Prostate gland (tissue), 2 donors: ENCODE measurements around the gene FBLIM1. TPM values are rescaled to one million over a fixed set of nuclear protein-coding genes. Genes with fewer than 3 reads are reported as not detected.

Experiments
- DNase-seq: peaks from one replicate; pipeline ENCODE4 v3.0.0-alpha.2; 2019; ENCODE audit warnings: low spot score
- H3K27ac ChIP-seq, 2 donors: fragments of 200-600 bp; sonication (generic); 2 replicates each; pipeline ENCODE4 v1.5.1; 2017 to 2019
- H3K27me3 ChIP-seq: fragments of 200-600 bp; sonication (generic); replicated peaks from 2 replicates; pipeline ENCODE4 v1.5.1; 2019; ENCODE audit not compliant: insufficient read depth
- H3K36me3 ChIP-seq, 2 donors: fragments of 200-600 bp; sonication (generic); 1 replicate in 1 of 2; 2 replicates in 1 of 2; pipeline versions ENCODE4 v1.5.1 to v1.8.1; 2017 to 2019
- H3K4me1 ChIP-seq: fragments of 200-600 bp; sonication (generic); replicated peaks from 2 replicates; pipeline ENCODE4 v1.5.1; 2019
- H3K4me3 ChIP-seq, 2 donors: fragments of 200-600 bp; sonication (generic); 2 replicates each; pipeline ENCODE4 v1.5.1; 2017 to 2019
- H3K9me3 ChIP-seq: fragments of 200-600 bp; sonication (generic); 2 replicates; pipeline ENCODE4 v1.5.1; 2017
- CTCF ChIP-seq, 4 experiments: fragments of 200-600 bp in 2 of 4; fragments of 450-650 bp in 2 of 4; sonication (generic) in 2 of 4; IDR thresholded peaks; 1 replicate in 3 of 4; 2 replicates in 1 of 4; pipeline ENCODE4 v1.5.1; 2016 to 2019; ENCODE audit warnings: antibody characterized with exemption in 4 of 4, mild to moderate bottlenecking in 2 of 4, moderate library complexity in 2 of 4
- POLR2A ChIP-seq: fragments of 450-650 bp; IDR thresholded peaks from one replicate; pipeline ENCODE4 v1.6.1; 2016; ENCODE audit warnings: antibody characterized with exemption, mild to moderate bottlenecking
- POLR2AphosphoS5 ChIP-seq: sonication (generic); formaldehyde crosslinking; IDR thresholded peaks from one replicate; pipeline ENCODE4 v1.6.1; 2017; ENCODE audit warnings: antibody characterized with exemption
- whole genome bisulfite sequencing: methylation state at CpG from one replicate; pipeline ENCODE4 v1.1.5; 2018; 5-methylcytosine and 5-hydroxymethylcytosine counted together
- intact Hi-C: fragments of 100-400 bp; cut with DNase I; formaldehyde crosslinking; loops from one replicate; pipeline ENCODE4 v1.14.2; 2022
- total RNA-seq, 2 donors: library from RNA; depleted of rRNA; stranded (reverse); fragments of >200 nt; gene quantifications; one replicate each; pipeline ENCODE4 v1.1.0, GENCODE V29; 2016

The FBLIM1 gene
- total RNA-seq, 2 donors from 2014 or later: 33.1 to 111 TPM

GRCh38 chr1:15717418-15718125 lies 41.0 kb upstream of the FBLIM1 start:
- H3K27ac ChIP-seq: no peak overlapping the region
- H3K4me1 ChIP-seq: no peaks in the 10 kb centered on the region
- H3K27me3 ChIP-seq: no peaks in the 10 kb centered on the region
- DNase-seq: no peak
- intact Hi-C loops: no loop called here
- TF ChIP-seq POLR2AphosphoS5 (no peak), CTCF (IDR thresholded peaks at IDR 0.05) (no peak), POLR2A (no peak)
- H3K4me3 ChIP-seq: no peak overlapping the region
- no peaks in the 10 kb centered on the region for H3K9me3 ChIP-seq
- WGBS: 79% methylated on average over 11 of the region's 11 CpGs
- peaks cover 0 to 3% of the 10 kb centered on the region in 2 donors for H3K36me3 ChIP-seq

DNA sequence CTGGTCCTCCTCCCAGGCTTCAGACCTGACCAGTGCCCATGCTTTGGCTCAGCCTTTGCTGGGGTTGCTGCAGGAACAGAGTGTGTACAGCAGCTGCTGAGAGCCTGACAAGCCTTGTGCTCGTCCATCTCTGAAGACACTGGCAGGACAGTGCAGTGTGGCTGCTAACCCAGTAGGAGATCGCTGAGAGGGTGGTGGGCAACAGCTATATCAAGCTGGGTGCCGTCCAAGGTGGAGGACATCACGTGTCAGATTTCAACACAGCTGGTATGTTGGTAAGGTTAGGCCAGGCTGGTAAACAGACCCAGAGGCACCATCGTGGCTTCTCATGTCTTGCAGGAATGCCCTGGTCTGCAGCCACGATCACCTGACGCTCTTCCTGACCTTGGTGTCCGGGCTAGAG lies 40.4 kb upstream of the FBLIM1 start:
- no peaks in the 10 kb centered on the region for H3K4me1 ChIP-seq
- H3K27me3 ChIP-seq: no peaks in the 10 kb centered on the region
- H3K36me3 ChIP-seq: peaks cover 0 to 3% of the 10 kb centered on the region in 2 donors
- 86% methylated on average over 8 of the region's 8 CpGs for WGBS
- H3K9me3 ChIP-seq: no peaks in the 10 kb centered on the region
- DNase-seq: no peak
- H3K27ac ChIP-seq: no peak overlapping the region
- TF ChIP-seq CTCF (IDR thresholded peaks at IDR 0.05): no peak
- no peak for TF ChIP-seq POLR2AphosphoS5
- no peak for TF ChIP-seq POLR2A
- intact Hi-C loops: no loop called here
- no peak overlapping the region for H3K4me3 ChIP-seq

DNA sequence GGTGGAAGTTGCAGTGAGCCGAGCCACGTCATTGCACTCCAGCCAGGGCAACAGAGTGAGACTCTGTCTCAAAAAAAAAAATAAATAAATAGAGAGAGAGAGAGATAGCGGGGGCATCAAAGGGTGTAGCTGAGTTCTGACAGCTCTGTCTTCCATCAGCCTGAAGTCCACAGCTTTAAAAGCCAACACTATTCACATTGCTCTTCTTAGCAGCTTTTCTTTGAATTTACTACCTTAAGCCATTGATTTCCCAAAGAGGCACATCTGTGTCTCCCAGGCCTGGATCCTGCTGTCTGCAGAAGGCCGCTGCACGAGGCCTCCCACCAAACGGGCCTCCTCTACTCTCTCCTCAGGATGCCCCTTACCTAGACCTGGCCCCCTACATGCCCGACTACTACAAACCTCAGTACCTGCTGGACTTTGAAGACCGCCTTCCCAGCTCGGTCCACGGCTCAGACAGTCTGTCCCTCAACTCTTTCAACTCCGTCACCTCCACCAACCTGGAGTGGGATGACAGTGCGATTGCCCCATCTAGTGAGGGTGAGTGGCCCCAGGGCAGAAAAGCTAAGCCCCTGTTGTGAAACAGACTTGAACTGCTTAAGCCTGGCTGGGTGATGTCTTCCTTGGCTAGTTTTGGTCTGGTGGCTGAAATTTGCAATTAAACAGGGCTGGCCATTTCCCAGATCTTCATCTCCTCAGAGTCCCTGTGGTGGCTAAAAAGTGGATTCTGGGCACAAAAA lies 39.0 kb upstream of the FBLIM1 start:
- H3K4me3 ChIP-seq: no peak overlapping the region
- peaks cover 0 to 3% of the 10 kb centered on the region in 2 donors for H3K36me3 ChIP-seq
- H3K27me3 ChIP-seq: no peaks in the 10 kb centered on the region
- no peak overlapping the region for H3K27ac ChIP-seq
- 87% methylated on average over 12 of the region's 12 CpGs for WGBS
- DNase-seq: no peak
- no peaks in the 10 kb centered on the region for H3K9me3 ChIP-seq
- H3K4me1 ChIP-seq: no peaks in the 10 kb centered on the region
- intact Hi-C loops: no loop called here
- no peak for TF ChIP-seq CTCF (IDR thresholded peaks at IDR 0.05)
- TF ChIP-seq POLR2AphosphoS5: no peak
- TF ChIP-seq POLR2A: no peak

- 100% methylated on average over 3 of the region's 3 CpGs for WGBS
- H3K27ac ChIP-seq: no peak overlapping the region
These were observed 37.7 kb upstream of the FBLIM1 start for GRCh38 chr1:15720861-15721260.

More at GRCh38 chr1:15720861-15721260, 37.7 kb upstream of the FBLIM1 start:
- Histone ChIP-seq H3K9me3 (no peaks in the 10 kb centered on the region), H3K4me3 (no peak overlapping the region), H3K27me3 (no peaks in the 10 kb centered on the region), H3K4me1 (no peaks in the 10 kb centered on the region), H3K36me3 (peaks cover 3 to 6% of the 10 kb centered on the region in 2 donors)
- DNase-seq: no peak
- intact Hi-C loops: no loop called here
- no peak for TF ChIP-seq CTCF (IDR thresholded peaks at IDR 0.05)
- no peak for TF ChIP-seq POLR2A
- TF ChIP-seq POLR2AphosphoS5: no peak
